ENCODE measurements around the gene ZNF594. TPM values are rescaled to one million over a fixed set of nuclear protein-coding genes. Genes with fewer than 3 reads are reported as not detected.
"Not testable (repeated sequence)": the region's sequence is repeated elsewhere in the genome, so short reads cannot be mapped to it uniquely, and the experiment has no call there.

The ZNF594 gene
- total RNA-seq, 1 experiment from 2014 or later: 1.9 TPM

- Mint-ChIP-seq H3K4me3 (ENCODE audit: unreplicated experiment) (no peak overlapping the region), H3K36me3 (ENCODE audit: insufficient read depth, unreplicated experiment) (peaks cover 15% of the 10 kb centered on the region), H3K27ac (ENCODE audit: low read depth, unreplicated experiment) (no peak overlapping the region), H3K4me1 (ENCODE audit: insufficient read depth, unreplicated experiment) (no peaks in the 10 kb centered on the region), H3K27me3 (ENCODE audit: insufficient read depth, unreplicated experiment) (no peaks in the 10 kb centered on the region), H3K9me3 (ENCODE audit: unreplicated experiment) (peaks cover 18% of the 10 kb centered on the region)
- CTCF ChIA-PET: interaction anchor here (2.4 kb wide), 1 partner anchor 9 kb away, joined by 11 read pairs; the partner anchor contains the start of gene ZNF594
- DNase-seq (ENCODE audit: unreplicated experiment): no peak
- BruUV-seq (replicated peaks): no TSS peak
- intact Hi-C loops (cut with micrococcal nuclease): no loop called here
- POLR2A ChIA-PET: no interaction called here
- TF ChIP-seq CTCF (IDR thresholded peaks at IDR 0.05; ENCODE audit: unreplicated experiment): no peak
Observed at GRCh38 chr17:5182597-5183409, 8.9 kb downstream of the ZNF594 start.

- Mint-ChIP-seq H3K27me3 (ENCODE audit: insufficient read depth, unreplicated experiment) (no peaks in the 10 kb centered on the region), H3K9me3 (ENCODE audit: unreplicated experiment) (peaks cover 12% of the 10 kb centered on the region), H3K36me3 (ENCODE audit: insufficient read depth, unreplicated experiment) (peaks cover 15% of the 10 kb centered on the region), H3K27ac (ENCODE audit: low read depth, unreplicated experiment) (no peak overlapping the region), H3K4me3 (ENCODE audit: unreplicated experiment) (no peak overlapping the region), H3K4me1 (ENCODE audit: insufficient read depth, unreplicated experiment) (no peaks in the 10 kb centered on the region)
- POLR2A ChIA-PET: no interaction called here
- intact Hi-C loops (cut with micrococcal nuclease): no loop called here
- DNase-seq (ENCODE audit: unreplicated experiment): no peak
- BruUV-seq (replicated peaks): no TSS peak
- CTCF ChIA-PET: interaction anchor here (2.4 kb wide), 1 partner anchor 10 kb away, joined by 11 read pairs; the partner anchor contains the start of gene ZNF594
- no peak for TF ChIP-seq CTCF (IDR thresholded peaks at IDR 0.05; ENCODE audit: unreplicated experiment)
Observed at GRCh38 chr17:5181509-5182305, 10.0 kb downstream of the ZNF594 start.

- H3K4me3 Mint-ChIP-seq (ENCODE audit: unreplicated experiment): no peak overlapping the region
- no peak for TF ChIP-seq CTCF (IDR thresholded peaks at IDR 0.05; ENCODE audit: unreplicated experiment)
- no peaks in the 10 kb centered on the region for H3K27me3 Mint-ChIP-seq (ENCODE audit: insufficient read depth, unreplicated experiment)
- H3K27ac Mint-ChIP-seq (ENCODE audit: low read depth, unreplicated experiment): no peak overlapping the region
- peaks cover 15% of the 10 kb centered on the region for H3K36me3 Mint-ChIP-seq (ENCODE audit: insufficient read depth, unreplicated experiment)
- no peaks in the 10 kb centered on the region for H3K4me1 Mint-ChIP-seq (ENCODE audit: insufficient read depth, unreplicated experiment)
- no TSS peak for BruUV-seq (replicated peaks)
- H3K9me3 Mint-ChIP-seq (ENCODE audit: unreplicated experiment): peaks cover 17% of the 10 kb centered on the region
- CTCF ChIA-PET: no interaction called here
- intact Hi-C loops (cut with micrococcal nuclease): no loop called here
- no peak for DNase-seq (ENCODE audit: unreplicated experiment)
- POLR2A ChIA-PET: no interaction called here
Observed at GRCh38 chr17:5179003-5179402, 12.7 kb downstream of the ZNF594 start.

- H3K9me3 Mint-ChIP-seq (ENCODE audit: unreplicated experiment); CTCF ChIA-PET: not testable (repeated sequence)
Observed at GRCh38 chr17:5175027-5175426, 16.6 kb downstream of the ZNF594 start.

GRCh38 chr17:5165791-5166564 lies 25.7 kb downstream of the ZNF594 start:
- H3K4me3 Mint-ChIP-seq (ENCODE audit: unreplicated experiment); H3K27me3 Mint-ChIP-seq (ENCODE audit: insufficient read depth, unreplicated experiment); H3K27ac Mint-ChIP-seq (ENCODE audit: low read depth, unreplicated experiment); DNase-seq (ENCODE audit: unreplicated experiment); CTCF ChIA-PET; H3K9me3 Mint-ChIP-seq (ENCODE audit: unreplicated experiment); H3K36me3 Mint-ChIP-seq (ENCODE audit: insufficient read depth, unreplicated experiment); H3K4me1 Mint-ChIP-seq (ENCODE audit: insufficient read depth, unreplicated experiment); intact Hi-C loops (cut with micrococcal nuclease); BruUV-seq (replicated peaks): not testable (repeated sequence)
- POLR2A ChIA-PET: interaction anchor here (0.7 kb wide), 1 partner anchor 53 kb away, joined by 3 read pairs; no protein-coding TSS in a partner anchor

More at GRCh38 chr17:5175027-5175426, 16.6 kb downstream of the ZNF594 start:
- DNase-seq (ENCODE audit: unreplicated experiment); H3K4me3 Mint-ChIP-seq (ENCODE audit: unreplicated experiment); intact Hi-C loops (cut with micrococcal nuclease); H3K4me1 Mint-ChIP-seq (ENCODE audit: insufficient read depth, unreplicated experiment); H3K27me3 Mint-ChIP-seq (ENCODE audit: insufficient read depth, unreplicated experiment); H3K27ac Mint-ChIP-seq (ENCODE audit: low read depth, unreplicated experiment); H3K36me3 Mint-ChIP-seq (ENCODE audit: insufficient read depth, unreplicated experiment); BruUV-seq (replicated peaks); POLR2A ChIA-PET: not testable (repeated sequence)

Measured in MCF 10A (cell line).